Adrenal gland (tissue), 12 donors: ENCODE data around the gene CDV3. TPM values are rescaled to one million over a fixed set of nuclear protein-coding genes. Genes with fewer than 3 reads are reported as not detected.
A peak's percentile ranks its signal among the peaks of the same experiment; 100 is the strongest.

Experiments
- DNase-seq, 7 donors: peaks; one replicate each; pipeline ENCODE4 v3.0.0-alpha.2; 2019 to 2020
- H3K27ac ChIP-seq, 5 donors: fragments of 200-600 bp; sonication (generic) in 4 of 5; 1 replicate in 3 of 5; 2 replicates in 2 of 5; pipeline versions ENCODE4 v1.5.1 to v1.8.0; 2016 to 2020; ENCODE audit warnings: mild to moderate bottlenecking in 1 of 5
- H3K27me3 ChIP-seq: fragments of 200-600 bp; 2 replicates; pipeline ENCODE4 v1.8.0; 2021
- H3K36me3 ChIP-seq, 2 donors: fragments of 200-600 bp; replicated peaks in 1 of 2; 1 replicate in 1 of 2; 2 replicates in 1 of 2; pipeline versions ENCODE4 v1.5.1 to v1.8.0; 2018 to 2022
- H3K4me1 ChIP-seq, 2 donors: fragments of 200-600 bp; replicated peaks in 1 of 2; 1 replicate in 1 of 2; 2 replicates in 1 of 2; pipeline versions ENCODE4 v1.5.1 to v1.8.0; 2018 to 2021
- H3K4me3 ChIP-seq, 4 donors: fragments of 200-600 bp; sonication (generic) in 3 of 4; one replicate each; pipeline ENCODE4 v1.5.1; 2016 to 2018
- H3K9me3 ChIP-seq, 3 donors: fragments of 200-600 bp; sonication (generic) in 1 of 3; replicated peaks in 1 of 3; 1 replicate in 2 of 3; 2 replicates in 1 of 3; pipeline versions ENCODE4 v1.5.1 to v1.8.0; 2016 to 2021
- POLR2A ChIP-seq, 2 donors: fragments of 450-650 bp; IDR thresholded peaks; one replicate each; pipeline ENCODE4 v1.6.1; 2017; ENCODE audit warnings: antibody characterized with exemption in 2 of 2, mild to moderate bottlenecking in 2 of 2, moderate library complexity in 1 of 2
- WGBS, 4 donors: extraction: QIAGEN DNeasy Blood & Tissue Kit in 2 of 4; methylation state at CpG; one replicate each; pipeline versions ENCODE4 v1.1.5 to v1.1.7; 2013 to 2017; 5-methylcytosine and 5-hydroxymethylcytosine counted together
- intact Hi-C, 2 donors: fragments of 100-400 bp; cut with DNase I; formaldehyde crosslinking; loops; one replicate each; pipeline versions ENCODE4 v1.14.1 to v1.15.0; 2022 to 2023
- polyA plus RNA-seq, 3 donors: library from polyadenylated mRNA; stranded (reverse); fragments of 200-250 nt in 2 of 3; fragments of 350-450 nt in 1 of 3; fragmentation: Illumina TruSeq in 1 of 3; extraction: RNeasy Lipid Tissue Mini Kit (QIAGEN cat#74804) in 1 of 3; gene quantifications; one replicate each; pipeline ENCODE4 v1.2.3, GENCODE V29; 2013 to 2014
- total RNA-seq, 9 donors: library from RNA; depleted of rRNA in 4 of 9; stranded (reverse); fragments of >200 nt in 4 of 9; fragments of 120-200 nt in 1 of 9; fragmentation: NEBNext Ultra II Directional in 1 of 9; extraction: Animal tissue kit (Norgen Biotek cat#: 25700) in 1 of 9; gene quantifications; one replicate each; pipeline versions ENCODE4 v1.1.0 to v1.2.4, GENCODE V29; 2013 to 2023
- TF ChIP-seq, protein P1 (sequence below), 6 experiments: fragments of 450-650 bp in 4 of 6; fragments of 200-600 bp in 2 of 6; sonication (generic) in 1 of 6; IDR thresholded peaks; 1 replicate in 5 of 6; 2 replicates in 1 of 6; pipeline versions ENCODE4 v1.5.1 to v1.8.0; 2016 to 2021; ENCODE audit warnings: antibody characterized with exemption in 6 of 6, mild to moderate bottlenecking in 2 of 6, moderate library complexity in 1 of 6
- donor health status: healthy with polysubstance abuse.
- donor health status: Bipolar disorder and iron deficiency.
- donor health status: DM: yes; HTN: yes; CAD: no.
- donor health status: DM: no; HTN: no; CAD: no.
- donor health status: DM: no; HTN: no; CAD: no.
- donor health status: DM: yes; HTN: yes; CAD: no.

Gene CDV3
- total and polyA plus RNA-seq, 12 donors = 30.8 to 309 (median 124) TPM

DNA sequence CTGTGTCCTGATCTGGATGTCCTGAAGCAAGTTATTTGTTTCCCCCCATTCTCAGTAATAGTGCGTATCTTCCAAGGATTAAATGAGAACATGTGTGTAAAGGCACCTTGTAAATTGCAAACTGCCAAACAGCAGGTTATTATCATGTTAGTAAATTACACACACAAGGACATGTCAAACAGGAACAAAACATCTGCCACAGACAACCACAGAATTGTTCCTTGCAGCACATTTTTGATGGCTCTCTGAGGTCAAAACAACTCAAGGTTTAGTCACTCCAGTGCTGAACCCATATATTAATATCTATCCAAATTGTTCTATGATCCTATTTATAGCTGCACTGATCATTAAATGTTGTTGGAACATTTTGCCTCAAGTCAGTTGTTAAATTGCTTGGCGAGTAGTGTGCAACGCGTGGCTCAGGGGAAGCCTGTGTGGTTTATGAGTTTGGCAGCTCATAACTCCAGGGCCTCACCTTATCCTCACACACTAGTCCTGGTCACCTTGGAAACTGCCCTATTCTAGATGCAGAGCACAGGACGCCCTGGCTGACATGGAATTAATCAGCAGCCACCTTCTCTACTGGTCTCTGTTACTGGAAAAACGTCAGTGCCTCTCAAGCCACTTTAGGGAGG is 46.3 kb upstream of the CDV3 start:
- intact Hi-C loops = no loop called here
- Histone ChIP-seq H3K36me3 (no peaks in the 10 kb centered on the region), H3K4me1 (peaks cover 0 to 3% of the 10 kb centered on the region in 2 donors), H3K9me3 (no peaks in the 10 kb centered on the region), H3K27ac (no peak overlapping the region), H3K27me3 (no peaks in the 10 kb centered on the region), H3K4me3 (no peak overlapping the region)
- peak in 1 of 7 donors; percentile 57 for DNase-seq
- TF ChIP-seq, protein P1, sequence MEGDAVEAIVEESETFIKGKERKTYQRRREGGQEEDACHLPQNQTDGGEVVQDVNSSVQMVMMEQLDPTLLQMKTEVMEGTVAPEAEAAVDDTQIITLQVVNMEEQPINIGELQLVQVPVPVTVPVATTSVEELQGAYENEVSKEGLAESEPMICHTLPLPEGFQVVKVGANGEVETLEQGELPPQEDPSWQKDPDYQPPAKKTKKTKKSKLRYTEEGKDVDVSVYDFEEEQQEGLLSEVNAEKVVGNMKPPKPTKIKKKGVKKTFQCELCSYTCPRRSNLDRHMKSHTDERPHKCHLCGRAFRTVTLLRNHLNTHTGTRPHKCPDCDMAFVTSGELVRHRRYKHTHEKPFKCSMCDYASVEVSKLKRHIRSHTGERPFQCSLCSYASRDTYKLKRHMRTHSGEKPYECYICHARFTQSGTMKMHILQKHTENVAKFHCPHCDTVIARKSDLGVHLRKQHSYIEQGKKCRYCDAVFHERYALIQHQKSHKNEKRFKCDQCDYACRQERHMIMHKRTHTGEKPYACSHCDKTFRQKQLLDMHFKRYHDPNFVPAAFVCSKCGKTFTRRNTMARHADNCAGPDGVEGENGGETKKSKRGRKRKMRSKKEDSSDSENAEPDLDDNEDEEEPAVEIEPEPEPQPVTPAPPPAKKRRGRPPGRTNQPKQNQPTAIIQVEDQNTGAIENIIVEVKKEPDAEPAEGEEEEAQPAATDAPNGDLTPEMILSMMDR (IDR thresholded peaks at IDR 0.05) = no peak
- no peak for TF ChIP-seq POLR2A (IDR thresholded peaks at IDR 0.05)
- 63 to 68% (median 65%) methylated on average over 6 of the region's 6 CpGs for WGBS, 4 donors

DNA sequence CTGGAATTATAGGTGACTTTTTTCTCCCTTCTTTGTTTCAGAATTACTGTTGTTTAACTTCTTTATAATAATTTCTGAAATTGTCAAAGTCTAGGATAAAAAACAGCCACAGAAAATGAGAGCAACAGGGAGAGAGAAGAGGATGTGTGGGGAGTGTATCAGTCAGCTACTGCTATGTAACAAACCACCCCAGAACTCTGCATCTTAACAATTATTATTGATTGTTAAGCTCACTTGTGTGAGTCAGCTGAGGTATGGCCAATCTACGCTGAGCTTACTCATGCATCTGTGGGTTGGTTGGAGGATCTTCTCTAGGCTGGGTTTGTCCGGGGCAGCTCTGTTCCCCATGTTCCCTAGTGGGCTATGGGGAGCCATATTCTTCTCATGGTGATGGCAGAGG is 43.7 kb upstream of the CDV3 start:
- H3K4me3 ChIP-seq = no peak overlapping the region
- no peaks in the 10 kb centered on the region for H3K9me3 ChIP-seq
- H3K36me3 ChIP-seq = no peaks in the 10 kb centered on the region
- no peaks in the 10 kb centered on the region for H3K27me3 ChIP-seq
- WGBS, 4 donors = 85 to 100% (median 94%) methylated on average over 2 of the region's 2 CpGs
- peaks cover 0 to 3% of the 10 kb centered on the region in 2 donors for H3K4me1 ChIP-seq
- H3K27ac ChIP-seq = no peak overlapping the region
- TF ChIP-seq, protein P1 (IDR thresholded peaks at IDR 0.05) = no peak
- no peak for TF ChIP-seq POLR2A (IDR thresholded peaks at IDR 0.05)
- intact Hi-C loops = no loop called here
- DNase-seq = no peak

DNA sequence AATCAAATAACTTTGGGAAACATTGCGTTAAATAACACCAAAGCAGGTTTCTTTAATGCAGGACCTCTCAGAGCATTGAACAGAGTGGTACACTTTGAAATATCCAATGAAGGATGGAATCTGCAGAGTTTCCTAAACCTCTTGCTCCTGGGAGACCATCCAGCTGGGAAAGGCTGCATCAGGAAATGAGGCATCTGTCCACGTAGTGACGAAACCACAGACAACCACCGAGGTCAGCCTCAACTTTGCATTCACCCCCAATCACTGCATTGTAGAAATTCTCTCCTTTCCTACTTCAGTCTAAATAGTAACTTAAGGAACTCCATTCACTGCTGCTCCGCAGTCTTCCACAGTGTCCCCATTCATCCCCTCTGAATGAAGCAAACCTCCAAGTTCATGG is 41.5 kb upstream of the CDV3 start:
- DNase-seq = no peak
- Histone ChIP-seq H3K27ac (no peak overlapping the region), H3K4me3 (no peak overlapping the region), H3K27me3 (no peaks in the 10 kb centered on the region), H3K36me3 (no peaks in the 10 kb centered on the region), H3K4me1 (peaks cover 10 to 19% of the 10 kb centered on the region in 2 donors), H3K9me3 (no peaks in the 10 kb centered on the region)
- intact Hi-C loops = no loop called here
- WGBS, 4 donors = 65 to 76% (median 74%) methylated on average over 5 of the region's 5 CpGs
- no peak for TF ChIP-seq POLR2A (IDR thresholded peaks at IDR 0.05)
- TF ChIP-seq, protein P1 (IDR thresholded peaks at IDR 0.05) = no peak

DNA sequence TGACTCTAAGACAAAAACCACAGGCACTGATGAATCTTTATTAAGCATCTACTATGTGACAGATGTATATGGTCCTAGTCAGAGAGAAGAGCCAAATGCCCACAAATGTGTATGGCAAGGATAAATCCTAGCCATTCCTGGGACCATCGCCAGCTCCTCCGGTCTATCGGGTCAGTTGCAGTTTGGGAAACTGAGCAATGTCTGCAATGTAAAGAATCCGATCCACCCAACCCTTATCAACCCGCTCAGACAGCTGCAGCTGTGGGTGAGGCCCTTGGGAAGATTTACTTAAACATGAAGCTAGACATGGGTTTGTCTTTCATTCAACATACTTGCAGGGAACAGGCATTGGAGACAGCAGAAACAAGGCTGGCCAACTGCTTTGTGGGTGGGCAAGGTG is 40.5 kb upstream of the CDV3 start:
- 88 to 94% (median 91%) methylated on average over 5 of the region's 5 CpGs for WGBS, 4 donors
- DNase-seq = no peak
- no peak overlapping the region for H3K4me3 ChIP-seq
- peaks cover 10 to 16% of the 10 kb centered on the region in 2 donors for H3K4me1 ChIP-seq
- TF ChIP-seq, protein P1 (IDR thresholded peaks at IDR 0.05) = no peak
- no peak for TF ChIP-seq POLR2A (IDR thresholded peaks at IDR 0.05)
- no peaks in the 10 kb centered on the region for H3K36me3 ChIP-seq
- no peaks in the 10 kb centered on the region for H3K9me3 ChIP-seq
- intact Hi-C loops = no loop called here
- no peaks in the 10 kb centered on the region for H3K27me3 ChIP-seq
- no peak overlapping the region for H3K27ac ChIP-seq
